Measurements from ENCODE around the gene GPR87.

The GPR87 gene, protein sequence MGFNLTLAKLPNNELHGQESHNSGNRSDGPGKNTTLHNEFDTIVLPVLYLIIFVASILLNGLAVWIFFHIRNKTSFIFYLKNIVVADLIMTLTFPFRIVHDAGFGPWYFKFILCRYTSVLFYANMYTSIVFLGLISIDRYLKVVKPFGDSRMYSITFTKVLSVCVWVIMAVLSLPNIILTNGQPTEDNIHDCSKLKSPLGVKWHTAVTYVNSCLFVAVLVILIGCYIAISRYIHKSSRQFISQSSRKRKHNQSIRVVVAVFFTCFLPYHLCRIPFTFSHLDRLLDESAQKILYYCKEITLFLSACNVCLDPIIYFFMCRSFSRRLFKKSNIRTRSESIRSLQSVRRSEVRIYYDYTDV

DNA sequence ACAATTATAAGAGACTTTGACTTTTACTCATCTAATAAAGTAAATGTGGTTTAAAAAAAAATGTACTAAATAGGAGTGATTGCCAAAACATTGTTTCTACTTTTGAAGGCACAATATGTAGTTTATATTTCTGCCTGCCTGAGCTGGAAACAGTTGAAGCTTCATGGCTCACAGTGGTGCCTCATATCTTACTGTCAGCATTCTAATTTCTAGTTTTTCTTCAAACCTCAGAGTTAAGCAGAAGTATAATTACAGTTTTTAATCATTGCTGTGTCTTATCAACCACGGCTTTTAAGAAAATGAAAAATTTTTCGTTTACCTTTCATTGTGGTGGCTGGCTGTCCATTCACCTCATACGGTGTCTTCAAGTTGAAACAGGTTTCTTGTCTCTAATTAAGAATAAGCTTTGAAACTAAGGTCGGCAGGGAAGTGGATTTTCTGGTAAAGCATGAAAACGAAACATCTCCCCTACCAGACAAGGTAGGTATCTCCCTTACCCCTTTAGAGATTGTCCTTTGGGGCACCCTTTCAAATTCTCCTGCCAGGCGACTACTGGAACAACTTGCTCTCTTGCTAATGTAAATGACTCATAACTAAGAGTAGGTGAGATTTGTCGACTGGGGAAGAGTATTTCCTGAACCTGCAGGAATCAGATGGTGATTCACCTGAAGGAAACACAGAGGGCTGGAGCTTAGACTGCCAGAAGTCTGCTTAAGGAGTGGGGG lies at the start of gene GPR87:
Gene GPR87, minus strand, starts transcription at position 554 of the 725 bp plus-strand sequence. CDS start 16,720 bp downstream, outside the sequence.
- DNase-seq, result no peak

DNA sequence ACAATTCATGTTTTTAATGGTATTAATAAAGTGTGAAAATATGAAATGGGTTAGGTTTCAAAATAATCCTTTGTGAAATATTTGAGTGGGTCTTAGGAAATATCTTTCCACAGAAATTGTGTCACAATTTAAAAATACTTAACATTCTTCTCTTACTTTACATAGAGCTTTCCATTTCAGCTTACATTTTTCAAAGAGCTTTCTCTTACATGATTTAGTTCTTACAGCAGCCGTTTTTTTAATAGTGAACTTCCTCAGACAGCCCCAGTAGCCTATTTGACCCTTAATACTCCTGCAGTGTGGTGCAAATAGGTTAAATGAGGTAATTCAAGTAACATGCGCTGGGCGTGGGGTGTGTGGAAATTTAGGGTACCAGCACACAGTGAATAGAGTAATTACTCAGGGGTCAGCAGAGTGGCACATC lies 46.1 kb upstream of the GPR87 start:
- no peak for DNase-seq

DNA sequence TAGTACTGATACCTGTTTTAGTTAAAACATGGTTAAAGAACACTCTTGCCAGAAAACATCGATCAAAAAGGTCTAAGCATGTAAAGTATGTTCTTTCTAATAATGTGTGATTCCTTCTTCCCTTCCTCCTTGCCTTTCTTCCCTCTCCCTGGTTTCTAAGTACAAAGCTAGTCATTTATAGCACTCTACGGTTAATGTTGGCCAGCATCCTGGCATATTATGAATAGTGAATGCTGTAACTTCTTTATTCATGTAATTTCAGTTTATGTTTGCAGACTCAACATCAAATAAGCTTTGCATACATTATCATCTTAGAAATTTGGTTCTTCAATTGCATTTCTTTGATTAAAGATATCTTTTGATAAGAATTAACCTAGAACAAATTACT lies 40.8 kb upstream of the GPR87 start:
- no peak for DNase-seq

DNA sequence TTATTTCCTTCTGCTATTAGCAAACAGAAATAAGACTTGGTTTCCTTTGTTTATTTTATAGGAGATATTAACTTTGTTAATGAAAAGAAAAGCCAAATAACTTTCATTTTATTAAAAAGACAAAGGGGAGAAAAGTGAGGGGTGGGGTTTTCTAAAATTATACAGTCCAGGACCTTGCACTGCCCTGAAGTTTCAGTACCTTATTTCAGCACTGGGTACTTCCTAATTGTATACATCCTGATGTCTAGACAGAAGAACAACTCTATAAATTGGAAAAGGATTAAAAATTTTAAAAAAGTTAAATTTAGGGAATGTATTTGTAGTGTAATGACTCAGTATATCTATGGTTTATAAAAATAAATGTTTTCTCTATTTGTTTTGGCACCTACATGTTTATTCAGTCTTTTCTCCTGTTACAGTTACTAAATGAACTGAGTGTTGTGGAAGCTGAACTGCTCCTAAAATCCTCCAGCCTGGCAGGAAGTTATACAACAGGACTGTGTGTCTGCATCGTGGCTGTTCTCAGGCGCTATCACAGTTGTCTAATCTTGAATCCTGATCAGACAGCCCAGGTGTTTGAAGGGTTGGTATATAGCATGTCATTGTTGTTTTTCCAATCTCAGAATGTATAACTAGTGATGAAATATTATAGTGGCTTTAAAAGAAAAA lies 40.3 kb upstream of the GPR87 start:
- DNase-seq, result no peak

DNA sequence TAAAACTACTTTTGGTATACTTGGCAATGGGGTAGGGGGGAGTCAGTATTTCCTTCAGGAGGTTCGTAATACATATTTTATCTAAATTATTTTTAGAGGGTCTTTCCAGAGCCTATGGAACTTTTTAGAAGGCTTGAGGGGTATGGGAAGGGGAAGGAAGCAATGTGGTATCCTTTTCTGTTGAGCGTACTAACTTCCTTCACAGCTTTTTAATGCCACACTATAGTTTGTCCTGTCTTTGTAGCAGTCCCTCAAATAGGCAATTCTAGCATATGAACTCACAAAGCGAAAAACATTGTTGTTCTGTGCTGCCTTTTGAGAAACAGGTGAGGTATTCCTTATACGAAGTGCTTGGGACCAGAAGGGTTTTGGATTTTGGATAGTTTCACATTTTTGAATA lies 35.0 kb upstream of the GPR87 start:
- no peak for DNase-seq

DNA sequence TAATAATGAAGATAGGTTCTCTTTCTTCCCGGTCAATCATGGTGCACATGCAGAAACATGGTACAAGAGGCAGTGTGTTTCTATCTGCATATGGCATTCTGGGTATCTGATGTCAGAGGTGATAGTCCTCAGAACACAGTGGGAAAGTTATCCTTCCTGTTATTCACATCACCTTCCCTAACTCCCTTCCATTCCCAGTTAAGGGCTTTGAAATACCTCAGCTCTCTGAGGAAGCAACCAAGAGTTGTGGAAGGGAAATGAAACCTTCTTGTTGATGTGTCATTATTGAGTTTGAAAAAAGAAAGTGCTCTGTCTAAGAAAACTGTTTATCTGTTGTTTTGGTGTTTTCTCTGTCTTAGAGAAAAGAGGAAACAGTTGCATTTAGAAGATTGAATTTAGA lies 34.6 kb upstream of the GPR87 start:
- DNase-seq, result no peak

DNA sequence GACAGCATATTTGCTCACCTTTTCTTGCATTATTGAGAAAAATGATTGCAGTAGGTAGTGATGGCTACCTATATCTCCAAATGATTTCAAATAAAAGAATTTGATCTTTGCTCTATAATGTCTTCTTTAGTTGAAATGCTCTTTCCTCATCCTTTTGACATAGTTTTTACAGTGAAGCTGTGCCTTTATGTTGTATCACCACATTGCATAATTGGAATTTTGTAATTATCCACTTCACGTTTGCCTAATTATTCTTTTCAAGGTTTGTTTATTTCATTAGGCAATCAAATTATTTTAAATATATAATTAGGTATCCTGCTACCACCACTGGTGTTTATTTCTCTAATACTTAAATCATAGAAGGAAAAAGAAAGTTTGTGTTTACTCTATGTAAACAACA lies 34.0 kb upstream of the GPR87 start:
- no peak for DNase-seq

DNA sequence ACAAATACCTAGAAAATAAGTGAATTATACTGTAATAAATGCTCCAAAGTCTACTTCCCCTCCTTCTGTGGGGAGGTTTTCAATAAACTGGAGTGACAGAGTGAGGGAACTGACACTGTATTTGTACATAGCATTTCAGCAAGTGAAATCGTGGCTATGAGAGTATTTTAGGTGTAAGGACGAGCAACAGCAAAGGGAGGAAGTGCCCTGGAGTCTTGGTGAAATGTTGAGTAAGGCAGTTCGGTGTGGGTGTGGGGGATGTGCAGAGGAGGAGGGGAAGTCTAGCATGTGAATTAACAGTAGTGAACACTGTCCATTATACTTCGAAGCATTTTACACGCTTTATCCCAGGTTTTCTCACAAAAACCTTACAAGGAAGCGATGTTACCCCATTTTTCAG lies 30.8 kb upstream of the GPR87 start:
- DNase-seq, result no peak

DNA sequence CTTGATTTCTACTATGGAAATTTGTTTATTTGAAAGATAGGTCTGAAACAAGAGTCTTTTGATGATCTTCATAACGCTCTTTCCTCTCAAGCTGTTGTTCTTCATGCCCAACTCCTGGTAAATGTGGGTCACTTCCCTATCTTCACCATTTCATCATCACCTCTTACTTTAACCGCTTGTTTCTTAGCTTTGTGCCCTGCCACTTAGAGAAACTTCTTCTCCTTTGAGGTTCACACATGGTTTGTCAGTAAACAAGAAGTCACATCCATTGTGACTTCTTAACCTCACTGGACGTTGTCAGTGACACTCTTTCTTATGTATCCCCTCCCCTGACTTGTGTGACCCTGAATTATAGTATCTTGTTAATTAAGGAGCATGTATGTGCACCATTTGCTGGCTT lies 29.7 kb upstream of the GPR87 start:
- DNase-seq, result no peak

DNA sequence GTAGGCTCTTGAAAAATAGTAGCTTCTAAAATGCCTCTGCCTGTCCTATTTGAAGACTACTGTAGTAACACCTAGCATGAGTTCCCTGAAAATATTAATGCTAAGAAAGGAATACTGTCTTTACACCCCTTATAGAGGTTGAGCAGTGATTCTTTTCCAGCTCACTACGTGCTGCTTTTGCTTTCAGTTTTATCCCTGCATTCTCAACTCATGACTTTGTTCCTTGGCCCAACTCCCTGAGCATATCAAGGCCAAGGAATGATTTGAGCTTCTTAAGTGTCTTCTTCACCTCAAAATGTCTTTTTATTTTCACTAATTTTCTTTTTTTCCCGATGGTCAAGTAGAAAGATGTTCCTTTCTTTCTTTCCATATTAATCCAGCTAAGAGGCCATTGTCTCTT lies 29.2 kb upstream of the GPR87 start:
- no peak for DNase-seq

DNA sequence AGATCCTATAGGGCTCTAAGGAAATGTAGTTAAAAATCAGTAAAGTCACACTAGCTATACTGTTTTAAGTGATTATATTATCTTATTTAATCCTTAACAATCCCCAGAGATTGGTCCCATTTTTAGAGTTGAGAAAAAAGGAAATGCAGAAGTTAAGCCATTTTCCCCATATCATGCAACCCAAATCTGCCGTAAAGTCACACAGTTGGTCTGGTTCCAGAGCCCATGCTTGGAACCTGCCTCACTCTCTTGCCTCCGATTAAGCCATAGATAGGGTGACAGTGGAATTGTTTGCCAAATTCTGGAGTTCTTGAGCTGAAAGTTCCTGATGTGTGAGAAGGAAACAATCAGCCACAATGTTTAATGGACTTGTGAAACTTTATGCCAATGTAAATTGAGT lies 15.1 kb upstream of the GPR87 start:
- no peak for DNase-seq

DNA sequence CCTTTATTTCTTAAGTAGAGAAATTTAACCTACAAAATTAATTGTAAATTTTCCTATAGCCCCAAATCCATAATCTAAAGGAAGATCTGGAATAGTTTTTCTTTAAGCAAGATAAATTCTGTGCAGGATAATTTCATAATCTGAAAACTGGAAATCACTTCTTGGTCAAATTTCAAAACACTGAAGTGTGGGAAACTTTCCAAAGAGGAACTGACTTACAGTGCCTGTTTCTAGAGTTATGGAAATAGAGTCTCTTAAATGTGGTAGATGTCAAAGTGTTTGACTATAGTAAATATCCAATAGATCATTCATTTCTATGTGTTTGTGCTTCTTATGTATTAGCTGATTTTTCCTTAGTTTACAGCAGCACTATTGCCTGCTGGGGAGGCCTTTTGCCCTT lies 14.3 kb upstream of the GPR87 start:
- no peak for DNase-seq

DNA sequence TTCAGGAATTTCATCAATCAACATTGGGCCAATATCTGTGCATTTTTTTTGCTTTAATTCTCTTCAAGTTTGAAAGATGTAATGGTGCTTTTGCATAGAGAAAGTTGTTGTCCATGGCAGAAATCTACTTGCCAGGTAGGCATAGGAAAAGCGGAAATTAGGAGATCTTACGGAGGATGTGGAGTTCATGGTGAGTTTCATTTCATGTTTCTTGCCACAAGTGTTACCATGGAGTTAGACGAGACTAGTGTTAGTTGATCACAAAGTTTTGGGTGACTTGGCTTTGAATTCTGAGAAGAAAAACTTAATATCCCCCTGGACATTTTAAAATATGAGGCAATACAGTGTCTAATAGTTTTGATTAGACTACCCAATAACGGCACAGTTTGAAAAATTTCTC lies 13.8 kb upstream of the GPR87 start:
- DNase-seq, result no peak

DNA sequence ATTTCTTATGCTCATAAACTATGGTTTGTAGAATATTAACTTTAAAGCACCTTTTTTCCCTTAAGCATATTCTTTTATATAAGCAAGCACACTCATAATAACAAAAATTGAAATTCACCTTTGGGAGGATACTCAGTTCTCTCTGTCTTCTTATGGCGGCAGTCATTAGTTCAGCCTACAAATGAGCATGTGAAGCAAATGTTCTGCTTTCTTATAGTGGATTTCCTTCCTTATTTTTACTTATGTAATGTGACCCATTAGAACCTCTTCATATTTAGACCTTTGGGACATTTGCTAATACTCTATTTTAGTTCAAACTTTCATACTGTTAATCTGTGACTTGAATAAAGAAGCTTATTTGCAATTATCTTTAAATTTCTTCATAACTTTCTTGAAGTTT lies 12.7 kb upstream of the GPR87 start, which contains the start of gene P2RY13:
Gene P2RY13, minus strand, starts transcription at position 187 of the 400 bp plus-strand sequence. Its CDS starts 21 bp downstream, at position 166.
- no peak for DNase-seq

DNA sequence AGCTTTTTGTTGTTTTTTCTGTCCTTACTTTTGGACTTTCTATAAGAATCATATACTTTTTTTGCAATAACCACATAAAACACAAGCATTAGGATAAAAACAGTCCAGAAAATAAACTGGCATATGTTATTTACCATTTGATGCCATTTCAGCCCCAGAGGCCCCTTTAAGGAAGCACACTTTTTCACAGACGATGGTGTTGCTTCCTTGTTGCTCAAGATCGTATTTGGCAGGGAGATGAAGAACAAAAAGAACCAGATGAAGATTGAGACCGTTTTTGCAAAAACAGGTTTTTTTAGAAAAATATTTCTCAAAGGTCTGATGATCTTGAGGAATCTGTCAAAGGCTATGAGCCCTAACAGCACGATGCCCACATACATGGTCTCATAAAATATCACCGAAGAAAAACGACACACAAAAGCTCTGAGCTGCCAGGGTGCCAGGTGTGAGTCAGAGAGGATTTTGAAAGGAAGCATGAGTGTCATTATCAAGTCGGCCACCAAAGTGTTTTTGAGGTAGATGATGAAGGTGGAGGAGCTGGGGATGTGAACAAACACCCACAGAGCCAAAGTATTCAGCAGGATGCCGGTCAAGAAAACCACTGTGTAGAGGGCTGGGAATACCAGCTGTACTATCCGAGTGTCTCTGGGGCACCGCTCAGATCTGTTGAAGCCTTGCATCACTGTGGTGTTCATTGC lies 11.8 kb upstream of the GPR87 start:
- no peak for DNase-seq

DNA sequence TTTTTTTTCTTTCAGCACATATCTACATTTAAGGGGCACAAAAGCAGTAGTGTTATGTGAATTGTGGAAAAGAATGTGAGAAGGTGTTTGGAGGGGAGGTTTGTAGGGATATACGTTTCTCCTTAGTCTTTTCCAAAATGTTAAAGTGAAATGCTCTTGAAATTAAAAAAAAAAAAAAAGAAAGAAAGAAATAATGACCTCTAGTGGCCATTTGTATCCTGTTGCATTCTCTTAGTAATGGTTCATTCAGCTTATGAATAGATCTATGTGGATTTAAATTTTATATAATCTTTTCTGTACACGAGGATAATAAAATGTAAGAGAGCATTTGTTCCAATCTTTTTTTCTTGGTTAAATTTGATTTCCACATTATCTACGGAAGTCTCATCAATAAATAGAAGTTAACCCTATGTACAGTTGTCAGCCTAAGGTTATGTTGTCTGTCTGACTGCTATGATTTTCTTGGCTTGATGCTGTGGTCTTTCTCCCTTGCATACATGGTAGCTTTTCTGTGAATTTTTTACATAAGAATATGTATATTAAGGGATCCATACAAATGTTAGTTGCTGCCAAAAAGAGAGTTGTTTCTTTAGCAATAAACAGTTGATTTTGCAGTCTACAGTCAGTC lies 11.1 kb upstream of the GPR87 start:
- no peak for DNase-seq

DNA sequence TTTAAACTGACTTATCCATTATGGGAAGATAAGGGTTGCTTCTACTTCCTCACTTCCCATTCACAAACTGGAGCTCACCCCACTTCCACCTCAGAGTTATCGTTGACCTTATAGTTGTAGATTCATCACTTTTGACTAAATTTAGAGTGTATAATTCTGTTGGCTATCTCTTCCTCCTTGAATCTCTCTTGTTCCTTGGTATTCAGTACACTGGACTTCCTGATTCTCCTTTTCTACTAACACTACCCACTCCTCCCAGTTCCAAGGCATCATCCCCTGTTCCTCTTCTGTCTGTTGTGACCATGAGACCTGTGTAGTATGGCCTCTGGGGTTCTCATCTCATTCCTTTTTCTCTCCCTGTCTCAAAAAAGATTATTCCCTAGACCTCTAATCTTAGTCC lies 5.9 kb upstream of the GPR87 start:
- no peak for DNase-seq

DNA sequence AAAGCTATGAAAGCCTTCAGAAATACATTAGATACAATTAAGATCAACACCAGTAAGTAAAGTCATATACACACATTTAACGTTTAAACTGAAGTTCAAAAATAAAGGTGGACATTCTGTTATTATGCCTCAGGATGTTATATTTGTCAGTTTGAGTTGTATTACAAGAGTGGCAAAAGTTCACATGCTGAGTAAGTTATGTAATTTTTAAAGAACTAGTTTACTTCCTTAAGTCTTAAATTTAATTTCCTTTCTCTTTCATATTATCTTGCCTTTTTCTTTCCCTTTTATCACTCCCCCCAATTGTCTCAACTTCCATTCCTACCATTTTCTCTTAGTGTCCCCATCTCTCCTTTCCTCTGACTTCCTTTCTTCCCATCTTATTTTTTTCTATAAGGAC lies 4.9 kb upstream of the GPR87 start:
- no peak for DNase-seq

DNA sequence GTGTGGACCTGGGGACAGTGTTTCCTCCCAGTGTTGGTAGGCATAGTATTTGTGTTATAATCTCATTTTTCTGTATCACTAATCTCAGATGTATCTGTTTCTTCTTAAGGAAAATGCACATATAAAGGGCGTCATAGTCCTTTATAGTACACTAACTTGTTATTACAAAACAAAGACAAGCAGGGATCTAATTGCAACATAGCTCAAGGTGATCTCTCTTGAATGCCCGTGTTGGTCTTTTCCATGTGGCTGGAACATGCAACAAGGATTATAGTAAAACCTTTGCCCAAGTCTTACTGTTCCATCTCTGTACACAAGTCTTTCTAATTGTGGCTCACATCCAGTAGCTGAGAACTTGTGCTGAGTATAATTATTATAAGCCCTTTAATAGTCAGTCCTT lies 3.5 kb upstream of the GPR87 start:
- DNase-seq, result no peak

DNA sequence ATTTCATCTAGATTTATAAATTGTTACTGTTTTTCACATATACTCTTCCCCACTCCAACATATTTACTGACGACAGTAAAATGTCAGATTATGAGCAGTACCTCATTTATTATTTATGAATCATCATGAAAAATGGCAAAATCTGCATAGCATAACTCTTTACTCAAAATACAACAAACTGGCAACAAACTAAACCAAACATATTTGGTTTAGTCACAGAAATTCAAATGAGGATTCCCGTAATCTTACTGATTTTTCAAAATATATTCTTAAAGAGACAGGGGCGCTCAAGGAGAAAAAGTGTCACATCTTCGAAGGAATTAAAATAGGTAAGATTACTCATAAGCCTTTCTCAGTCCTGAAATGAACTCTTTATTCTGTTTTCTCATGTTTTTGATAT lies 3.0 kb upstream of the GPR87 start:
- DNase-seq, result no peak

DNA sequence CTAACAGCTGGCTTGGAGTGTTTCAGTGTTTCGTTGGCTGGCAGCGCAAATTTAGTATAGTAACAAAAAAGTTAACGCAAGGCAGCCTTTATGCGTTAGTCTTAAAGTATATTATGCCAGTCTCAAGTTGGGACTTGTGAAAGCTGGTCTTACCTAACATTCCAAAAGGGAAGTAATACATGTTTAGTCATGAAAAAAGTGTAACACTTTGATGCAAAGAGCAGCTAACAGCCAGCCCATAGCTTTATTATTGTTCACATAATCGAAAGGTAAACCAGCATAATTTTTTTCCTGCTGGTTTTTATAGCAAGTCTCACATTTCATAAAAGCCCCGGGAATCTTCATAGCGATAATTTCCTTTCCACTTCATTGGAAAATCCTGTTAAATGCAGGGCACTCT lies 2.4 kb upstream of the GPR87 start:
- DNase-seq, result no peak

DNA sequence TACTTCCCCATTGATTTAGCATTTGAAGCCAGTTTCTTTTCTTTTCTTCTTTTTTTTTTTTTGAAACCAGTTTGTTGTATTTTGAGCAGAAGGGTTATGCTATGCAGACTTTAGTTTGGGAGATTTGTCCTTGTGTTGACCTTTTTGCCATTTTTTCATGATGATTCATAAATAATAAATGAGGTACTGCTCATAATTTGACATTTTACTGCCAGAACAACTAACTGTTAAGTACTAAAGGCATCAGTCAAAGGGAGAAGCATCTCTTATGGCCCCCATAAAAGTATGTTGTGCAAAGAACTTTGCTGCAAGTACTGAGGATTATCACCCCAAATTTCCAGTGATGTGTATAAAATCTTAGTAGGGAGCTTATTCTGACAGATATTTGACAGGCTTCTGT lies 1.7 kb upstream of the GPR87 start:
- DNase-seq, result no peak

DNA sequence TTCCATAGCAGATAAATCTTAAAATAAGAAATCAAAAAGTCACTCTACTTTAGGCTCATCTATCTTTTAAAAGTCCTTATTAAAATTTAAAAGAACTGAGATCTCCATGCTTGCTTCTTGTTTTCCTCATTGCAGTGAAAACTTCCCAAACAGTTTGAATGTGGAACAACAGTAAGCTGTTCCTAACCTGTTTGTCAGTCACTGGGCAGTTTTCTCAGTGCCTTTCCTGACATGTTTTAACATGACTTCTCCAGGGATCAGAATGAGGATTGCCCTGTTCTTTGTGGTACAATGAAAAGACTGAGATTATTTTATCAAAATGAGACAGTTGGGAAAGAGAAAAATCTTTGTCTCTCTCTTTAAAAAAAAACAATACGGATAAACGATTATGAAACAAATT lies 774 bp downstream of the GPR87 start:
- DNase-seq, result no peak
